ENCODE measurements around the gene CIAO3.

DNA sequence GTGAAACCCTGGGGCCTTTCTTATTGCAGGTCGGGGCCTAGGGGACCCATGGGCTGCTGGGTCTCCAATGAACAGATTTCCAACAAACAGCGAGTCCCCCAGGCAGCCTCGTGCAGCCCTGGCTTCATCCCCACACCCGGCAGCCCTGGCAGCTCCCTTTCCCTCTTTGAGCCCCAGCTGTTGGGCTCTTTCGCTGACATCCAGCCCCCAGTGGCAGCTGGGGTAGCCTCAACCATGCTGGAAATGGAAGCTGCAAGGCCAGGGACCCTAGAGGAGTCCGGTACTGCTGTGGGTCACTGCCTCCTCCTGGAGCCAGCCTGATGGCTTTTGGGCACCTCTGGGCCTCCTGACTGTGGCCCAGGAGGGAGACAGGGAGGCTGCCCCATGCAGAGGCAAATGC lies 41.5 kb upstream of the CIAO3 start:
- TF ChIP-seq, protein P1, sequence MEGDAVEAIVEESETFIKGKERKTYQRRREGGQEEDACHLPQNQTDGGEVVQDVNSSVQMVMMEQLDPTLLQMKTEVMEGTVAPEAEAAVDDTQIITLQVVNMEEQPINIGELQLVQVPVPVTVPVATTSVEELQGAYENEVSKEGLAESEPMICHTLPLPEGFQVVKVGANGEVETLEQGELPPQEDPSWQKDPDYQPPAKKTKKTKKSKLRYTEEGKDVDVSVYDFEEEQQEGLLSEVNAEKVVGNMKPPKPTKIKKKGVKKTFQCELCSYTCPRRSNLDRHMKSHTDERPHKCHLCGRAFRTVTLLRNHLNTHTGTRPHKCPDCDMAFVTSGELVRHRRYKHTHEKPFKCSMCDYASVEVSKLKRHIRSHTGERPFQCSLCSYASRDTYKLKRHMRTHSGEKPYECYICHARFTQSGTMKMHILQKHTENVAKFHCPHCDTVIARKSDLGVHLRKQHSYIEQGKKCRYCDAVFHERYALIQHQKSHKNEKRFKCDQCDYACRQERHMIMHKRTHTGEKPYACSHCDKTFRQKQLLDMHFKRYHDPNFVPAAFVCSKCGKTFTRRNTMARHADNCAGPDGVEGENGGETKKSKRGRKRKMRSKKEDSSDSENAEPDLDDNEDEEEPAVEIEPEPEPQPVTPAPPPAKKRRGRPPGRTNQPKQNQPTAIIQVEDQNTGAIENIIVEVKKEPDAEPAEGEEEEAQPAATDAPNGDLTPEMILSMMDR (IDR thresholded peaks at IDR 0.05): no peak
- TF ChIP-seq POLR2A (IDR thresholded peaks at IDR 0.05): no peak
